SK-N-SH (cell line): ENCODE data around the gene TLDC2. TPM values are rescaled to one million over a fixed set of nuclear protein-coding genes. Genes with fewer than 3 reads are reported as not detected.
A peak's percentile ranks its signal among the peaks of the same experiment; 100 is the strongest.

Experiments
- CTCF ChIA-PET: fragments of 300-600, 350-600 bp; formaldehyde crosslinking; extraction: SDS; loops from one replicate; lab custom pipeline; 2021; lab: Yijun Ruan, JAX
- POLR2A ChIA-PET: fragments of 350-600 bp; sonication (Branson Sonifier 250); formaldehyde crosslinking; extraction: SDS; loops from one replicate; lab custom pipeline; 2020; ENCODE audit warnings: antibody characterized with exemption, inconsistent platforms; lab: Yijun Ruan, JAX
- DNase-seq: peaks from one replicate; pipeline ENCODE4 v3.0.0; 2012
- H2AFZ ChIP-seq: fragments of 200-600 bp; sonication (generic); 2 replicates; pipeline ENCODE4 v1.8.1; 2016; ENCODE audit warnings: antibody characterized with exemption, mild to moderate bottlenecking, low read depth
- H3F3A ChIP-seq: fragments of 200-600 bp; sonication (generic); replicated peaks from 2 replicates; pipeline ENCODE3; 2016; ENCODE audit warnings: antibody characterized with exemption, mild to moderate bottlenecking; ENCODE audit not compliant: insufficient read depth
- H3K27ac ChIP-seq, 2 experiments: fragments of 200-500 bp in 1 of 2; fragments of 200-600 bp in 1 of 2; sonication (Bioruptor generic) in 1 of 2; sonication (generic), shearing (Covaris generic) in 1 of 2; 2 replicates each; pipeline versions ENCODE4 v1.5.1 to v1.6.1; 2014 to 2016; ENCODE audit warnings: low read depth in 2 of 2, inconsistent platforms in 1 of 2, low read length in 1 of 2, mild to moderate bottlenecking in 1 of 2, mixed read lengths in 1 of 2
- H3K27me3 ChIP-seq: fragments of 200-600 bp; sonication (generic), shearing (Covaris generic); 2 replicates; pipeline ENCODE4 v1.6.1; 2016; ENCODE audit warnings: mixed run types; ENCODE audit not compliant: insufficient read depth
- H3K36me3 ChIP-seq, 2 experiments: fragments of 200-500 bp in 1 of 2; fragments of 200-600 bp in 1 of 2; sonication (Bioruptor generic) in 1 of 2; sonication (generic) in 1 of 2; replicated peaks in 1 of 2; 2 replicates each; pipeline versions ENCODE3 to v1.5.1; 2014 to 2016; ENCODE audit warnings: low read length in 1 of 2, mild to moderate bottlenecking in 1 of 2; ENCODE audit not compliant: insufficient read depth in 2 of 2, control insufficient read depth in 1 of 2
- H3K4me1 ChIP-seq, 2 experiments: fragments of 200-500 bp in 1 of 2; fragments of 200-600 bp in 1 of 2; sonication (Bioruptor generic) in 1 of 2; sonication (generic), shearing (Covaris generic) in 1 of 2; 2 replicates each; pipeline versions ENCODE4 v1.5.1 to v1.6.1; 2014 to 2016; ENCODE audit warnings: low read depth in 1 of 2, low read length in 1 of 2, mixed run types in 1 of 2; ENCODE audit not compliant: insufficient read depth in 2 of 2, control insufficient read depth in 1 of 2
- H3K4me2 ChIP-seq: fragments of 200-600 bp; sonication (generic), shearing (Covaris generic); 2 replicates; pipeline ENCODE4 v1.6.1; 2017; ENCODE audit warnings: mixed run types
- H3K4me3 ChIP-seq, 2 experiments: fragments of 200-500 bp in 1 of 2; fragments of 200-600 bp in 1 of 2; sonication (Bioruptor generic) in 1 of 2; sonication (generic), shearing (Covaris generic) in 1 of 2; 2 replicates each; pipeline versions ENCODE4 v1.5.1 to v1.8.1; 2014 to 2016; ENCODE audit warnings: low read depth in 2 of 2, inconsistent platforms in 1 of 2, low read length in 1 of 2, mild to moderate bottlenecking in 1 of 2, mixed read lengths in 1 of 2, moderate library complexity in 1 of 2
- H3K79me2 ChIP-seq: fragments of 200-600 bp; sonication (generic); 2 replicates; pipeline ENCODE4 v1.8.1; 2017; ENCODE audit warnings: mild to moderate bottlenecking; ENCODE audit not compliant: insufficient read depth
- H3K9ac ChIP-seq: fragments of 200-600 bp; sonication (generic); 2 replicates; pipeline ENCODE4 v1.6.1; 2017; ENCODE audit warnings: mixed run types
- H3K9me2 ChIP-seq: fragments of 200-600 bp; sonication (generic); 2 replicates; pipeline ENCODE4 v1.6.1; 2017; ENCODE audit warnings: mixed run types
- H3K9me3 ChIP-seq: fragments of 200-600 bp; sonication (generic); 2 replicates; pipeline ENCODE4 v1.6.1; 2017; ENCODE audit warnings: mixed run types, mild to moderate bottlenecking, moderate library complexity
- H4K20me1 ChIP-seq: fragments of 200-600 bp; sonication (generic); 2 replicates; pipeline ENCODE4 v1.6.1; 2017; ENCODE audit warnings: mild to moderate bottlenecking, mixed run types; ENCODE audit not compliant: insufficient read depth
- CHD2 ChIP-seq: fragments of 150-350 bp; IDR thresholded peaks from 2 replicates; pipeline ENCODE4 v1.6.1; 2018; ENCODE audit warnings: low read length; ENCODE audit not compliant: partially characterized antibody
- ELF1 ChIP-seq: IDR thresholded peaks from 2 replicates; pipeline ENCODE4 v1.4.0; 2012
- EP300 ChIP-seq, 2 experiments: IDR thresholded peaks; 2 replicates each; pipeline versions ENCODE4 v1.4.0 to v1.6.1; 2012; ENCODE audit warnings: borderline replicate concordance in 1 of 2, low read depth in 1 of 2, low read length in 1 of 2
- EZH2phosphoT487 ChIP-seq: fragments of 200-600 bp; sonication (generic); IDR thresholded peaks from 2 replicates; pipeline ENCODE4 v1.6.1; 2017; ENCODE audit warnings: low read depth, mixed run types, mild to moderate bottlenecking, antibody characterized with exemption, moderate library complexity, borderline replicate concordance
- FOSL2 ChIP-seq: IDR thresholded peaks from 2 replicates; pipeline ENCODE4 v1.4.0; 2012; ENCODE audit warnings: low read depth, mild to moderate bottlenecking, moderate library complexity, borderline replicate concordance
- FOXJ3 ChIP-seq: sonication (generic); formaldehyde crosslinking; IDR thresholded peaks from 2 replicates; pipeline ENCODE4 v1.5.1; 2020; ENCODE audit warnings: mild to moderate bottlenecking, missing genetic modification reagents
- FOXM1 ChIP-seq: IDR thresholded peaks from 2 replicates; pipeline ENCODE4 v1.4.0; 2012; ENCODE audit warnings: low read depth, mild to moderate bottlenecking
- GABPA ChIP-seq: IDR thresholded peaks from 2 replicates; pipeline ENCODE4 v1.4.0; 2012; ENCODE audit warnings: low read depth, mild to moderate bottlenecking
- JUND ChIP-seq: IDR thresholded peaks from 2 replicates; pipeline ENCODE4 v1.4.0; 2012
- MEF2A ChIP-seq: IDR thresholded peaks from 2 replicates; pipeline ENCODE4 v1.4.0; 2012; ENCODE audit warnings: low read depth, borderline replicate concordance
- MXI1 ChIP-seq: IDR thresholded peaks from 2 replicates; pipeline ENCODE4 v1.6.1; 2012; ENCODE audit warnings: mild to moderate bottlenecking, low read depth, low read length, improper control_type of control experiment
- NFIC ChIP-seq: IDR thresholded peaks from 2 replicates; pipeline ENCODE4 v1.4.0; 2012; ENCODE audit warnings: borderline replicate concordance
- NRF1 ChIP-seq: IDR thresholded peaks from 2 replicates; pipeline ENCODE4 v1.6.1; 2012; ENCODE audit warnings: low read depth, mild to moderate bottlenecking, low read length
- PBX3 ChIP-seq: IDR thresholded peaks from 2 replicates; pipeline ENCODE4; 2012
- POLR2AphosphoS5 ChIP-seq: IDR thresholded peaks from 2 replicates; pipeline ENCODE4 v1.6.1; 2012; ENCODE audit warnings: low read depth, low read length
- RAD21 ChIP-seq: IDR thresholded peaks from 2 replicates; pipeline ENCODE4 v1.6.1; 2012; ENCODE audit warnings: mild to moderate bottlenecking, low read length
- RCOR1 ChIP-seq: fragments of 150-350 bp; IDR thresholded peaks from 2 replicates; pipeline ENCODE4 v1.6.1; 2017; ENCODE audit warnings: antibody characterized with exemption, low read length
- RFX5 ChIP-seq: IDR thresholded peaks from 2 replicates; pipeline ENCODE4 v1.6.1; 2012; ENCODE audit warnings: mild to moderate bottlenecking, improper control_type of control experiment, low read length
- SIN3A ChIP-seq: IDR thresholded peaks from 2 replicates; pipeline ENCODE4 v1.6.1; 2012; ENCODE audit warnings: low read depth, mild to moderate bottlenecking, low read length, moderate library complexity, borderline replicate concordance
- SMC3 ChIP-seq: IDR thresholded peaks from 2 replicates; pipeline ENCODE4 v1.6.1; 2012; ENCODE audit warnings: low read depth, low read length, improper control_type of control experiment
- TAF1 ChIP-seq: IDR thresholded peaks from 2 replicates; pipeline ENCODE4 v1.6.1; 2012; ENCODE audit warnings: low read depth, mild to moderate bottlenecking, low read length, moderate library complexity, borderline replicate concordance
- TCF12 ChIP-seq: IDR thresholded peaks from 2 replicates; pipeline ENCODE4 v1.4.0; 2012
- YY1 ChIP-seq: IDR thresholded peaks from 2 replicates; pipeline ENCODE4 v1.4.0; 2012; ENCODE audit warnings: low read depth, mild to moderate bottlenecking
- WGBS: methylation state at CpG from one replicate; pipeline ENCODE4 v1.1.6; 2017; ENCODE audit warnings: low lambda C conversion rate; 5-methylcytosine and 5-hydroxymethylcytosine counted together
- polyA plus RNA-seq, 3 experiments: library from polyadenylated mRNA; depleted of rRNA; stranded (reverse); fragments of >200 nt; gene quantifications; 2 replicates each; pipeline ENCODE4 v1.2.3, GENCODE V29; 2012
- TF ChIP-seq, protein P1 (sequence below): fragments of 150-350 bp; IDR thresholded peaks from 2 replicates; pipeline ENCODE4 v1.6.1; 2016; ENCODE audit warnings: mild to moderate bottlenecking, low read depth, low read length
- TF ChIP-seq, protein P2 (sequence below): fragments of 200-600 bp; sonication (generic); IDR thresholded peaks from 2 replicates; pipeline ENCODE4 v1.6.1; 2017; ENCODE audit warnings: antibody characterized with exemption, mild to moderate bottlenecking, moderate library complexity
- TF ChIP-seq, protein P3 (sequence below): IDR thresholded peaks from 2 replicates; pipeline ENCODE4 v1.4.0; 2012; ENCODE audit warnings: low read depth, borderline replicate concordance
- TF ChIP-seq, protein P4 (sequence below): fragments of 150-350 bp; IDR thresholded peaks from 2 replicates; pipeline ENCODE4 v1.6.1; 2017; ENCODE audit warnings: antibody characterized with exemption, low read length, low read depth, borderline replicate concordance
- TF ChIP-seq, protein P5 (sequence below): IDR thresholded peaks from 2 replicates; pipeline ENCODE4 v1.4.0; 2012; ENCODE audit warnings: low read depth, borderline replicate concordance

The TLDC2 gene
- polyA plus RNA-seq, 1 of the 3 experiments (the other 2 are of a cell fraction) = 0.02 TPM

DNA sequence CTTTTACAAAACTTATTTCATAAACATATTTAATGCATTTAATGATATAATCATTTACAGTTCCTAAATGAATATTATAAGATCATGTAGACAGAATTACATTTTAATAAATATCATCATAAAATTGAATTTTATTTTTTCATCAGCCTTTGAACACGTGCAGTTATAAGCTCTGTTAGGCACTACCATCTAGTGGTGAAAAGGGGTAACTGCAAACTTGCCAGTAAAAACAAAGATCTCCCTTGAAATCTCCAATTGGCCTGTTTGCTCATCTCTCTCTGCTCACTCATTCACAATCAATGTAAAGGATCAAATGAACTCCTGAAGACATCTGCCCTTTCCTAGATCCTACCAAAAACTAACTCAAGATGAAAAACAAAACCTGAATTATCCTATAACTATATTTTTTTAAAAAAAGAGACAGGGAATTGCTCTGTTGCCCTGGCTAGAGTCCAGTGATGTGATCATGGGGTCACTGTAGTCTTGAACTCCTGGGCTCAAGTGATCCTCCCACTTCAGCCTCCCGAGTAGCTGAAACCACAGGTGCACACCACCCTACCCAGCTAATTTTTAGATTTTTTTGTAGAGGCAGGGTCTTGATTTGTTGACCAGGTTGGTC is 43.9 kb downstream of the TLDC2 start:
- POLR2A ChIA-PET = no interaction called here
- H3K4me1 ChIP-seq = no peaks in the 10 kb centered on the region
- DNase-seq = peak; percentile 63
- TF ChIP-seq JUND = no peak
- TF ChIP-seq MEF2A = no peak
- TF ChIP-seq SIN3A = no peak
- TF ChIP-seq, protein P1, sequence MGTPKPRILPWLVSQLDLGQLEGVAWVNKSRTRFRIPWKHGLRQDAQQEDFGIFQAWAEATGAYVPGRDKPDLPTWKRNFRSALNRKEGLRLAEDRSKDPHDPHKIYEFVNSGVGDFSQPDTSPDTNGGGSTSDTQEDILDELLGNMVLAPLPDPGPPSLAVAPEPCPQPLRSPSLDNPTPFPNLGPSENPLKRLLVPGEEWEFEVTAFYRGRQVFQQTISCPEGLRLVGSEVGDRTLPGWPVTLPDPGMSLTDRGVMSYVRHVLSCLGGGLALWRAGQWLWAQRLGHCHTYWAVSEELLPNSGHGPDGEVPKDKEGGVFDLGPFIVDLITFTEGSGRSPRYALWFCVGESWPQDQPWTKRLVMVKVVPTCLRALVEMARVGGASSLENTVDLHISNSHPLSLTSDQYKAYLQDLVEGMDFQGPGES = no peak
- no peak for TF ChIP-seq CHD2
- TF ChIP-seq, protein P2, sequence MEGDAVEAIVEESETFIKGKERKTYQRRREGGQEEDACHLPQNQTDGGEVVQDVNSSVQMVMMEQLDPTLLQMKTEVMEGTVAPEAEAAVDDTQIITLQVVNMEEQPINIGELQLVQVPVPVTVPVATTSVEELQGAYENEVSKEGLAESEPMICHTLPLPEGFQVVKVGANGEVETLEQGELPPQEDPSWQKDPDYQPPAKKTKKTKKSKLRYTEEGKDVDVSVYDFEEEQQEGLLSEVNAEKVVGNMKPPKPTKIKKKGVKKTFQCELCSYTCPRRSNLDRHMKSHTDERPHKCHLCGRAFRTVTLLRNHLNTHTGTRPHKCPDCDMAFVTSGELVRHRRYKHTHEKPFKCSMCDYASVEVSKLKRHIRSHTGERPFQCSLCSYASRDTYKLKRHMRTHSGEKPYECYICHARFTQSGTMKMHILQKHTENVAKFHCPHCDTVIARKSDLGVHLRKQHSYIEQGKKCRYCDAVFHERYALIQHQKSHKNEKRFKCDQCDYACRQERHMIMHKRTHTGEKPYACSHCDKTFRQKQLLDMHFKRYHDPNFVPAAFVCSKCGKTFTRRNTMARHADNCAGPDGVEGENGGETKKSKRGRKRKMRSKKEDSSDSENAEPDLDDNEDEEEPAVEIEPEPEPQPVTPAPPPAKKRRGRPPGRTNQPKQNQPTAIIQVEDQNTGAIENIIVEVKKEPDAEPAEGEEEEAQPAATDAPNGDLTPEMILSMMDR = peak; percentile 83
- TF ChIP-seq GABPA = no peak
- TF ChIP-seq EZH2phosphoT487 = no peak
- TF ChIP-seq, protein P3, sequence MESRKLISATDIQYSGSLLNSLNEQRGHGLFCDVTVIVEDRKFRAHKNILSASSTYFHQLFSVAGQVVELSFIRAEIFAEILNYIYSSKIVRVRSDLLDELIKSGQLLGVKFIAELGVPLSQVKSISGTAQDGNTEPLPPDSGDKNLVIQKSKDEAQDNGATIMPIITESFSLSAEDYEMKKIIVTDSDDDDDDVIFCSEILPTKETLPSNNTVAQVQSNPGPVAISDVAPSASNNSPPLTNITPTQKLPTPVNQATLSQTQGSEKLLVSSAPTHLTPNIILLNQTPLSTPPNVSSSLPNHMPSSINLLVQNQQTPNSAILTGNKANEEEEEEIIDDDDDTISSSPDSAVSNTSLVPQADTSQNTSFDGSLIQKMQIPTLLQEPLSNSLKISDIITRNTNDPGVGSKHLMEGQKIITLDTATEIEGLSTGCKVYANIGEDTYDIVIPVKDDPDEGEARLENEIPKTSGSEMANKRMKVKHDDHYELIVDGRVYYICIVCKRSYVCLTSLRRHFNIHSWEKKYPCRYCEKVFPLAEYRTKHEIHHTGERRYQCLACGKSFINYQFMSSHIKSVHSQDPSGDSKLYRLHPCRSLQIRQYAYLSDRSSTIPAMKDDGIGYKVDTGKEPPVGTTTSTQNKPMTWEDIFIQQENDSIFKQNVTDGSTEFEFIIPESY = no peak
- no peak for TF ChIP-seq FOXJ3
- TF ChIP-seq ELF1 = no peak
- TF ChIP-seq, protein P4, sequence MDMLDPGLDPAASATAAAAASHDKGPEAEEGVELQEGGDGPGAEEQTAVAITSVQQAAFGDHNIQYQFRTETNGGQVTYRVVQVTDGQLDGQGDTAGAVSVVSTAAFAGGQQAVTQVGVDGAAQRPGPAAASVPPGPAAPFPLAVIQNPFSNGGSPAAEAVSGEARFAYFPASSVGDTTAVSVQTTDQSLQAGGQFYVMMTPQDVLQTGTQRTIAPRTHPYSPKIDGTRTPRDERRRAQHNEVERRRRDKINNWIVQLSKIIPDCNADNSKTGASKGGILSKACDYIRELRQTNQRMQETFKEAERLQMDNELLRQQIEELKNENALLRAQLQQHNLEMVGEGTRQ = no peak
- TF ChIP-seq FOSL2 = no peak
- TF ChIP-seq RFX5 = no peak
- TF ChIP-seq YY1 = no peak
- TF ChIP-seq SMC3 = peak; percentile 57
- TF ChIP-seq, protein P5, sequence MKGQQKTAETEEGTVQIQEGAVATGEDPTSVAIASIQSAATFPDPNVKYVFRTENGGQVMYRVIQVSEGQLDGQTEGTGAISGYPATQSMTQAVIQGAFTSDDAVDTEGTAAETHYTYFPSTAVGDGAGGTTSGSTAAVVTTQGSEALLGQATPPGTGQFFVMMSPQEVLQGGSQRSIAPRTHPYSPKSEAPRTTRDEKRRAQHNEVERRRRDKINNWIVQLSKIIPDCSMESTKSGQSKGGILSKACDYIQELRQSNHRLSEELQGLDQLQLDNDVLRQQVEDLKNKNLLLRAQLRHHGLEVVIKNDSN = no peak
- TF ChIP-seq TAF1 = no peak
- peak; percentile 87 for TF ChIP-seq RAD21
- TF ChIP-seq FOXM1 = no peak
- peak; percentile 82 for TF ChIP-seq MXI1
- no peak for TF ChIP-seq PBX3
- TF ChIP-seq TCF12 = no peak
- TF ChIP-seq RCOR1 = no peak
- no peak for TF ChIP-seq POLR2AphosphoS5
- TF ChIP-seq NRF1 = no peak
- no peak for TF ChIP-seq EP300 (IDR thresholded peaks at IDR 0.05; ENCODE audit: borderline replicate concordance in 1 of 2, low read depth in 1 of 2, low read length in 1 of 2)
- no peak for TF ChIP-seq NFIC

More for the DNA sequence above, 43.9 kb downstream of the TLDC2 start:
- no peaks in the 10 kb centered on the region for H3K27me3 ChIP-seq
- CTCF ChIA-PET = interaction anchor here (0.6 to 2.8 kb wide), 22 partner anchors 8 to 611 kb away, joined by 3 to 13 read pairs (median 5); partner anchors contain the start of gene DSN1
- no peaks in the 10 kb centered on the region for H3K79me2 ChIP-seq
- no peaks in the 10 kb centered on the region for H3K9me3 ChIP-seq
- H4K20me1 ChIP-seq = no peaks in the 10 kb centered on the region
- no peak overlapping the region for H3K27ac ChIP-seq
- no peak overlapping the region for H3K4me3 ChIP-seq
- H3K9ac ChIP-seq = no peak overlapping the region
- H3K4me2 ChIP-seq = no peak overlapping the region
- H2AFZ ChIP-seq = no peak overlapping the region
- WGBS = 0% methylated on average over 2 of the region's 2 CpGs
- no peaks in the 10 kb centered on the region for H3K9me2 ChIP-seq
- H3F3A ChIP-seq = peaks cover 12% of the 10 kb centered on the region
- H3K36me3 ChIP-seq = no peaks in the 10 kb centered on the region
